Measurements from ENCODE around the gene SRGAP2B.
"Not testable (repeated sequence)": the region's sequence is repeated elsewhere in the genome, so short reads cannot be mapped to it uniquely, and the experiment has no call there.

Gene SRGAP2B

GRCh38 chr1:145036019-145036418 lies 59.1 kb downstream of the SRGAP2B start:
- not testable (repeated sequence) for DNase-seq

GRCh38 chr1:145033523-145033922 lies 61.6 kb downstream of the SRGAP2B start:
- not testable (repeated sequence) for DNase-seq

- not testable (repeated sequence) for DNase-seq
These were observed 67.9 kb downstream of the SRGAP2B start for GRCh38 chr1:145027251-145027650.

GRCh38 chr1:145025286-145025685 lies 69.8 kb downstream of the SRGAP2B start:
- not testable (repeated sequence) for DNase-seq

GRCh38 chr1:145022259-145022658 lies 72.9 kb downstream of the SRGAP2B start:
- DNase-seq = not testable (repeated sequence)

- DNase-seq = not testable (repeated sequence)
These were observed 73.4 kb downstream of the SRGAP2B start for GRCh38 chr1:145021749-145022148.

GRCh38 chr1:145019709-145020108 lies 75.4 kb downstream of the SRGAP2B start:
- not testable (repeated sequence) for DNase-seq

- not testable (repeated sequence) for DNase-seq
These were observed 77.4 kb downstream of the SRGAP2B start for GRCh38 chr1:145017725-145018124.

- DNase-seq = not testable (repeated sequence)
These were observed 78.7 kb downstream of the SRGAP2B start for GRCh38 chr1:145016492-145016862.

GRCh38 chr1:145015744-145016491 lies 79.2 kb downstream of the SRGAP2B start:
- not testable (repeated sequence) for DNase-seq

- not testable (repeated sequence) for DNase-seq
These were observed 81.8 kb downstream of the SRGAP2B start for GRCh38 chr1:145013353-145013752.

- DNase-seq = not testable (repeated sequence)
These were observed 83.3 kb downstream of the SRGAP2B start for GRCh38 chr1:145011811-145012210.

- DNase-seq = not testable (repeated sequence)
These were observed 84.5 kb downstream of the SRGAP2B start for GRCh38 chr1:145010580-145010979.

GRCh38 chr1:145009928-145010327 lies 85.2 kb downstream of the SRGAP2B start:
- DNase-seq = not testable (repeated sequence)

- DNase-seq = not testable (repeated sequence)
These were observed 86.7 kb downstream of the SRGAP2B start for GRCh38 chr1:145008388-145008787.

- DNase-seq = not testable (repeated sequence)
These were observed 90.0 kb downstream of the SRGAP2B start for GRCh38 chr1:145005142-145005541.

- DNase-seq = not testable (repeated sequence)
These were observed 93.7 kb downstream of the SRGAP2B start for GRCh38 chr1:145001381-145001780.

GRCh38 chr1:145000743-145001326 lies 94.3 kb downstream of the SRGAP2B start:
- not testable (repeated sequence) for DNase-seq

GRCh38 chr1:145000074-145000742 lies 94.9 kb downstream of the SRGAP2B start:
- not testable (repeated sequence) for DNase-seq

GRCh38 chr1:144998981-144999273 lies 96.2 kb downstream of the SRGAP2B start:
- not testable (repeated sequence) for DNase-seq

GRCh38 chr1:144998134-144998980 lies 96.8 kb downstream of the SRGAP2B start:
- DNase-seq = not testable (repeated sequence)

GRCh38 chr1:144995833-144996410 lies 99.2 kb downstream of the SRGAP2B start:
- DNase-seq = not testable (repeated sequence)

Measured in activated CD8-positive, alpha-beta memory T cell treated with anti-CD3 and anti-CD28 coated beads, Interleukin-2, amount 50 U/mL, for 48 hours (primary cell).